HepG2 (cell line): ENCODE measurements around the gene PRSS27. TPM values are rescaled to one million over a fixed set of nuclear protein-coding genes. Genes with fewer than 3 reads are reported as not detected.

Source experiments
- ATAC-seq: fragments of 200-7000 bp; cut with Tn5 transposase; 3 replicates; pipeline ENCODE4 v1.9.1; 2020; ENCODE audit warnings: mild to moderate bottlenecking, moderate library complexity
- BruUV-seq: library from RNA; stranded (reverse); fragments of 400-500 nt; replicated peaks from 2 replicates; lab custom pipeline; 2021; lab: Mats Ljungman, UMichigan
- CTCF ChIA-PET: fragments of 300-600 bp; formaldehyde crosslinking; extraction: SDS; loops from one replicate; lab custom pipeline; 2021; ENCODE audit warnings: low total read pairs, inconsistent platforms, low intra/inter-chr PET ratio; lab: Yijun Ruan, JAX
- POLR2A ChIA-PET: fragments of 350-600 bp; sonication (Branson Sonifier 250); formaldehyde crosslinking; loops from one replicate; lab custom pipeline; 2020; ENCODE audit warnings: antibody characterized with exemption, inconsistent platforms; lab: Yijun Ruan, JAX
- DNase-seq: peaks from one replicate; pipeline ENCODE4 v3.0.0-alpha.2; 2015; ENCODE audit warnings: low spot score
- FAIRE-seq: peaks from 3 replicates; lab custom pipeline; 2011; peaks lifted over from hg19 to GRCh38; lab: Jason Lieb, UNC
- H2AFZ ChIP-seq: one replicate; pipeline ENCODE4 v1.6.1; 2011; ENCODE audit warnings: low read length, inconsistent platforms
- H3K27ac ChIP-seq: fragments of 300-600 bp; 3 replicates; pipeline ENCODE4 v1.8.0; 2011; ENCODE audit warnings: mixed run types, mild to moderate bottlenecking, mixed read lengths, low read length, inconsistent platforms; ENCODE audit not compliant: insufficient read depth; ENCODE audit errors: extremely low read length
- H3K27me3 ChIP-seq, 2 experiments: fragments of 200-600 bp in 1 of 2; 2 replicates in 1 of 2; 3 replicates in 1 of 2; pipeline versions ENCODE4 v1.6.0 to v1.8.0; 2011; ENCODE audit warnings: low read length in 2 of 2, mild to moderate bottlenecking in 2 of 2, moderate library complexity in 2 of 2, inconsistent platforms in 1 of 2; ENCODE audit not compliant: insufficient read depth in 2 of 2, control insufficient read depth in 1 of 2
- H3K36me3 ChIP-seq, 2 experiments: fragments of 200-600 bp in 1 of 2; replicated peaks in 1 of 2; 2 replicates in 1 of 2; 3 replicates in 1 of 2; pipeline versions ENCODE4 v1.5.1 to v1.8.0; 2011; ENCODE audit warnings: low read length in 2 of 2, inconsistent platforms in 1 of 2; ENCODE audit not compliant: insufficient read depth in 2 of 2, control insufficient read depth in 1 of 2
- H3K4me1 ChIP-seq: 2 replicates; pipeline ENCODE4 v1.5.1; 2012; ENCODE audit warnings: low read length, inconsistent platforms; ENCODE audit not compliant: insufficient read depth
- H3K4me2 ChIP-seq: 2 replicates; pipeline ENCODE4 v1.6.0; 2011; ENCODE audit warnings: low read depth, low read length, inconsistent platforms
- H3K4me3 ChIP-seq, 3 experiments: fragments of 200-600 bp in 1 of 3; sonication (generic), shearing (Covaris generic) in 1 of 3; replicated peaks in 1 of 3; 2 replicates each; pipeline ENCODE4 v1.5.1; 2011 to 2016; ENCODE audit warnings: low read length in 3 of 3, inconsistent platforms in 2 of 3, low read depth in 2 of 3, mild to moderate bottlenecking in 2 of 3, control low read depth in 1 of 3, mixed read lengths in 1 of 3; ENCODE audit not compliant: insufficient read depth in 1 of 3
- H3K79me2 ChIP-seq: one replicate; pipeline ENCODE4 v1.6.1; 2011; ENCODE audit warnings: low read length, inconsistent platforms; ENCODE audit not compliant: insufficient read depth
- H3K9ac ChIP-seq: 2 replicates; pipeline ENCODE4 v1.6.0; 2011; ENCODE audit warnings: mild to moderate bottlenecking, low read depth, low read length, inconsistent platforms; ENCODE audit not compliant: insufficient read depth
- H3K9me3 ChIP-seq: 2 replicates; pipeline ENCODE4 v1.5.1; 2012; ENCODE audit warnings: mild to moderate bottlenecking, low read length
- H4K20me1 ChIP-seq: 2 replicates; pipeline ENCODE4 v1.6.0; 2011; ENCODE audit warnings: inconsistent platforms, mild to moderate bottlenecking, low read length, moderate library complexity; ENCODE audit not compliant: insufficient read depth
- HNRNPUL1 ChIP-seq: fragments of 200-400 bp; formaldehyde crosslinking; IDR thresholded peaks from 2 replicates; pipeline ENCODE4 v1.6.1; 2017; ENCODE audit warnings: low read depth, mild to moderate bottlenecking, low read length, moderate library complexity
- KAT7 ChIP-seq: IDR thresholded peaks from 2 replicates; pipeline ENCODE4 v1.6.1; 2018; ENCODE audit warnings: borderline replicate concordance, missing compliant biosample characterization
- MEF2D ChIP-seq: sonication (generic); formaldehyde crosslinking; IDR thresholded peaks from 2 replicates; pipeline ENCODE4 v1.5.1; 2020; ENCODE audit warnings: mild to moderate bottlenecking, missing genetic modification reagents
- NFE2 ChIP-seq: sonication (generic); formaldehyde crosslinking; IDR thresholded peaks from 2 replicates; pipeline ENCODE4 v1.4.0; 2020; ENCODE audit warnings: missing genetic modification reagents
- ZFP1 ChIP-seq: IDR thresholded peaks from 2 replicates; pipeline ENCODE4 v1.6.1; 2016
- ZNF234 ChIP-seq: sonication (generic); formaldehyde crosslinking; conservative IDR thresholded peaks from 2 replicates; pipeline ENCODE4 v1.5.1; 2020; ENCODE audit warnings: mild to moderate bottlenecking, missing genetic modification reagents
- ZNF724P ChIP-seq: sonication (generic); formaldehyde crosslinking; IDR thresholded peaks from 2 replicates; pipeline ENCODE4 v1.8.0; 2022; ENCODE audit warnings: missing genetic modification reagents, borderline replicate concordance
- ZNF790 ChIP-seq: sonication (generic); formaldehyde crosslinking; IDR thresholded peaks from 2 replicates; pipeline ENCODE4 v1.8.0; 2022; ENCODE audit warnings: missing genetic modification reagents, mild to moderate bottlenecking, borderline replicate concordance
- WGBS: methylation state at CpG from one replicate; pipeline ENCODE4 v1.1.6; 2017; ENCODE audit warnings: low lambda C conversion rate; 5-methylcytosine and 5-hydroxymethylcytosine counted together
- in situ Hi-C: cut with HindIII; loops from 2 replicates; pipeline ENCODE4 v1.10.0; 2017; ENCODE audit warnings: low pct_unique_long_range_greater_than_20kb; ENCODE audit not compliant: extremely low pct_ligation_motif_present
- intact Hi-C: fragments of 100-400 bp; cut with micrococcal nuclease; formaldehyde crosslinking; loops from one replicate; pipeline ENCODE4 v1.10.0; 2022; ENCODE audit not compliant: unreplicated experiment
- polyA plus RNA-seq, 8 experiments: library from polyadenylated mRNA; depleted of rRNA in 3 of 8; stranded (reverse) in 7 of 8; unstranded in 1 of 8; fragments of >200 nt; fragmentation: Illumina TruSeq in 4 of 8; extraction: Trizol in 4 of 8; gene quantifications; 2 replicates each; pipeline versions ENCODE4 v1.2.1 to v1.2.3, GENCODE V29; 2011 to 2016; ENCODE audit warnings: low read depth in 4 of 8, missing spikeins in 1 of 8, mixed read lengths in 1 of 8; ENCODE audit not compliant: insufficient read depth in 1 of 8
- total RNA-seq, 5 experiments: library from RNA; depleted of rRNA; stranded (reverse); fragments of >200 nt; fragmentation: Illumina TruSeq; extraction: Trizol; gene quantifications; 2 replicates each; pipeline ENCODE4 v1.2.3, GENCODE V29; 2016; ENCODE audit warnings: low read depth in 1 of 5
- TF ChIP-seq, protein P1 (sequence below): IDR thresholded peaks from 2 replicates; pipeline ENCODE4 v1.6.1; 2016; ENCODE audit warnings: missing genetic modification reagents, missing compliant biosample characterization
- TF ChIP-seq, protein P2 (sequence below): IDR thresholded peaks from 2 replicates; pipeline ENCODE4 v1.6.1; 2016

Gene PRSS27
- total and polyA plus RNA-seq, 2 of the 13 experiments (the other 11 are each of a cell fraction or from before 2014, with no cell fraction given), result 0.20 to 0.73 TPM

DNA sequence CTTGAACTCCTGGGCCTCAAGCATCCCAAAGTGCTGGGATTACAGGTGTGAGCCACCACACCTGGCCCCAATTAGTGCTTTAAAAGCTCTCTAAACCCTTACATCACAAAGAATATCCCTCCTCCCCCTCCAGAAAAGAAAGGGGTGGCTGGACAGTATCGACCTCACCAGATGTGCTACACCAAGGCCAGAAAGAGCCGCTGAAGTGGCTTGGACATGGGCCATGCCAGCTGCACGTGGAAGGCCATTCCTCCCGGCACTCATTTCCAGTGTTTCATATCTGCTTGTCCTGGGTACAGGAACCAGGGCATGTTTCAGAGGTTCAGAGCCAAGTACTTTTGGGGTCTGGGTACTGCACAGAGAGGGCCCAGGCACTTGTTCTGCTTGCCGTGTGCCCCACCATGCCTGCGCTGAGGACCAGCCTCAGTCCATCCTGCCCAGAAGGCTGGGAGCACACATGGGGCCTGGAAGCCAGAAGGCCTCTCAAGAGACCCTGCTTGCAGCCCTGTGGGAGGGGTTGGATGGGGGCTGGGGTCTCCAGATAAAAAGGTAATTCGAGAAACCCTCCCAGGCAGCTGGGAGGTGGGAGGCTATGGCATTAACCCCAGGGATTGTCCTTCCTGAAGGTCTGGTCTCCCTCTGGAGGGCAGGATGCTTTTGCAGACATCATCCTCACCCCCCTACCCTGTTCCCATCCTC is 28.9 kb upstream of the PRSS27 start (continued):
- TF ChIP-seq, protein P1, sequence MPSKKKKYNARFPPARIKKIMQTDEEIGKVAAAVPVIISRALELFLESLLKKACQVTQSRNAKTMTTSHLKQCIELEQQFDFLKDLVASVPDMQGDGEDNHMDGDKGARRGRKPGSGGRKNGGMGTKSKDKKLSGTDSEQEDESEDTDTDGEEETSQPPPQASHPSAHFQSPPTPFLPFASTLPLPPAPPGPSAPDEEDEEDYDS (CRISPR knock-in tag), result no peak
- TF ChIP-seq MEF2D (no peak), ZNF724P (CRISPR knock-in tag) (no peak), ZNF790 (CRISPR knock-in tag) (no peak)

DNA sequence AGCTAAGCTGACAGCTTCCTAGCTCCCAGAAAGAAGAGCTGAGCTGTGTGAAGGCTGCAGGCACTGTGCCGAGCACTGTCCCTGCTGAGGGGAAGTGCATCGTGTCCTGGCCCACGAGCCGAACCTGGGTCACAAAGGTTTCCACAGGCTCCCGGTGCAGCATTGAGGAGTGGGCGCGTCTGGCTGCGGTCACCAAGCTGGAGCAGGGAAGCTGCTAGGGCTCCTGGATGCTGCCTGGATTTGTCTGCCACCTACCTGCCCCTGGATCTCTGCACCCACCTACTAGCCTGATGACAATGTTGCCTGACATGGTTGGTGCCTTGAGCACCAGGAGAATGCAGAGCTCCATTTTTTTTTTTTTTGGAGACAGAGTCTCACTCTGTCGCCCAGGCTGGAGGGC is 25.9 kb upstream of the PRSS27 start:
- Histone ChIP-seq H3K27me3 (no peaks in the 10 kb centered on the region), H3K4me2 (no peak overlapping the region), H2AFZ (no peak overlapping the region), H3K4me3 (no peak overlapping the region), H3K79me2 (peaks cover 9% of the 10 kb centered on the region), H3K9ac (no peak overlapping the region), H3K9me3 (no peaks in the 10 kb centered on the region), H3K36me3 (peaks cover 2 to 4% of the 10 kb centered on the region in 2 experiments; a peak in 2 of 5 replicates), H3K4me1 (peaks cover 8% of the 10 kb centered on the region), H4K20me1 (no peaks in the 10 kb centered on the region), H3K27ac (no peak overlapping the region)
- BruUV-seq, result no TSS peak
- CTCF ChIA-PET, result no interaction called here
- FAIRE-seq, result no peak
- POLR2A ChIA-PET, result no interaction called here
- ATAC-seq, result no peak; the same call in 2 of the 3 replicates
- WGBS, result 84% methylated on average over 8 of the region's 9 CpGs
- intact Hi-C loops, result no loop called here
- TF ChIP-seq NFE2, result no peak
- no peak for TF ChIP-seq ZNF234 (CRISPR knock-in tag)
- TF ChIP-seq ZFP1 (CRISPR knock-in tag), result no peak
- no peak for TF ChIP-seq KAT7 (CRISPR knock-in tag)
- TF ChIP-seq HNRNPUL1, result no peak
- TF ChIP-seq, protein P2, sequence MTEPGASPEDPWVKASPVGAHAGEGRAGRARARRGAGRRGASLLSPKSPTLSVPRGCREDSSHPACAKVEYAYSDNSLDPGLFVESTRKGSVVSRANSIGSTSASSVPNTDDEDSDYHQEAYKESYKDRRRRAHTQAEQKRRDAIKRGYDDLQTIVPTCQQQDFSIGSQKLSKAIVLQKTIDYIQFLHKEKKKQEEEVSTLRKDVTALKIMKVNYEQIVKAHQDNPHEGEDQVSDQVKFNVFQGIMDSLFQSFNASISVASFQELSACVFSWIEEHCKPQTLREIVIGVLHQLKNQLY (CRISPR knock-in tag), result no peak
- TF ChIP-seq, all 625 proteins: peak for 0
- no peak for DNase-seq
- in situ Hi-C loops, result no loop called here
